Central memory CD8-positive, alpha-beta T cell (primary cell): Measurements from ENCODE around the gene CNDP2.
"Not testable (repeated sequence)": the region's sequence is repeated elsewhere in the genome, so short reads cannot be mapped to it uniquely, and the experiment has no call there.

ENCODE experiments used
- ATAC-seq: fragments of 150-1000 bp; cut with Tn5 transposase; replicated peaks from 2 replicates; pipeline ENCODE4 v1.10.0; 2022; ENCODE audit warnings: mild to moderate bottlenecking, moderate FRiP score, moderate number of reproducible peaks; ENCODE audit not compliant: poor library complexity, severe bottlenecking; ENCODE audit errors: extremely low read depth
- DNase-seq, 2 donors: peaks; one replicate each; pipeline ENCODE4 v3.0.0; 2021; ENCODE audit warnings: low spot score in 2 of 2
- H3K27ac Mint-ChIP-seq: one replicate; pipeline ENCODE4 v1.8.0; 2022; ENCODE audit warnings: low read depth, mild to moderate bottlenecking, moderate library complexity, mixed read lengths
- H3K27me3 Mint-ChIP-seq: one replicate; pipeline ENCODE4 v1.8.0; 2022; ENCODE audit warnings: mixed read lengths
- H3K36me3 Mint-ChIP-seq: one replicate; pipeline ENCODE4 v1.8.0; 2022; ENCODE audit warnings: mild to moderate bottlenecking, moderate library complexity, mixed read lengths; ENCODE audit not compliant: insufficient read depth
- H3K4me1 Mint-ChIP-seq: one replicate; pipeline ENCODE4 v1.8.0; 2022; ENCODE audit warnings: mixed read lengths
- H3K4me3 Mint-ChIP-seq: one replicate; pipeline ENCODE4 v1.8.0; 2022; ENCODE audit warnings: mild to moderate bottlenecking, moderate library complexity, mixed read lengths
- H3K9me3 Mint-ChIP-seq: one replicate; pipeline ENCODE4 v1.8.0; 2022; ENCODE audit warnings: mixed read lengths

The CNDP2 gene

DNA sequence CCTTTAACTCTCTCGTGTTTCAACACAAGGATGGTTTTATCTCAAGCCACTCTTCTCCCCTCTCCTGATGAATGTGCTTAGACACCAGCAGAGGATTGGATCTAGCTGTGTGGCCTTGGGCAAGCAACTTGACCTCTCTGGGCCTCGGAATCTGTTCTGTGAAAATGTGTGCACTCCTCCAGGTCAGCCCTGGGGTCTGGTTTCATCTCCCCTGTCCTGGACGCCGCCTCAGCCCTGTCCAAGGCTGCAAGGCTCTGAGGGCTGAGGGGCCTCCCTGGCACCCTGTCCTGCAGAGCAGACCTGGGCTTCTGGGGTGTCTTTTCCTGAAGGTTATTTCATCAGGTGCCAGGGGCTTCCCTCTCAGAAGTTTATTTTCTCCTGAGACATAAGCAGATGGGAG is 66.6 kb downstream of the CNDP2 start:
- H3K36me3 Mint-ChIP-seq: no peaks in the 10 kb centered on the region
- H3K4me3 Mint-ChIP-seq: no peak overlapping the region
- DNase-seq (no peak), ATAC-seq (no peak)
- peaks cover 27% of the 10 kb centered on the region for H3K27me3 Mint-ChIP-seq
- H3K4me1 Mint-ChIP-seq: no peaks in the 10 kb centered on the region
- H3K27ac Mint-ChIP-seq: no peak overlapping the region
- no peaks in the 10 kb centered on the region for H3K9me3 Mint-ChIP-seq

DNA sequence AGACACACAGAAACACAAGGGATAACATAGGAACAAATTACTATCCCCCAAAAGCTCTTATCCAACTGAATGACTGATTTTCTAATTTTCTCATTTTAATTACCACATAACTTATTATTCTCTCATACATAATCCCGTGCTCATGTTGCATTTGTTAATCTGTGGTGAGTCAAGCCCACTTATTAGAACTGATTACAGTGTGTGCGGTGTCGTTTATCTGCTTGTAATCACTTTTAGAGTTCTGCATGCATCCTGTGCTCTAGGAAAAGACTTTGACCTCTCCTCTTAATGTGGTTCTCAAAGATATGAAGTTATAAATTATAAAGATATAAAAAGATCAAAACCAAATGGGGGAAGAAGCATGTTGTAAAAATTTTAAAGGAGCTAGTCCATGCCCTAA is 67.8 kb downstream of the CNDP2 start:
- DNase-seq (no peak), ATAC-seq (no peak)
- Mint-ChIP-seq H3K4me3 (no peak overlapping the region), H3K9me3 (no peaks in the 10 kb centered on the region), H3K27me3 (peaks cover 34% of the 10 kb centered on the region), H3K36me3 (peaks cover 2% of the 10 kb centered on the region), H3K27ac (no peak overlapping the region), H3K4me1 (no peaks in the 10 kb centered on the region)

DNA sequence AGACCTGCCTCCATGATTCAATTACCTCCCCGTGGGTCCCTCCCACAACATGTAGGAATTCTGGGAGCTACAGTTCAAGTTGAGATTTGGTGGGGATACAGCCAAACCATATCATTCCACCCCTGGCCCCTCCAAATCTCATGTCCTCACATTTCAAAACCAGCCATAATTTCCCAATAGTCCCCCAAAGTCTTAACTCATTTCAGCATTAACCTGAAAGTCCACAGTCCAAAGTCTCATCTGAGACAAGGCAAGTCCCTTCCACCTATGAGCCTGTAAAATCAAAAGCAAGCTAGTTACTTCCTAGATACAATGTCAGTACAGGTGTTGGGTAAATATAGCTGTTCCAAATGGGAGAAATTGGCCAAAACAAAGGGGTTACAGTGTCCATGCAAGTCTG is 69.0 kb downstream of the CNDP2 start:
- H3K27ac Mint-ChIP-seq, DNase-seq, H3K4me3 Mint-ChIP-seq, H3K9me3 Mint-ChIP-seq, H3K36me3 Mint-ChIP-seq, ATAC-seq, H3K4me1 Mint-ChIP-seq: not testable (repeated sequence)
- H3K27me3 Mint-ChIP-seq: peaks cover 35% of the 10 kb centered on the region

DNA sequence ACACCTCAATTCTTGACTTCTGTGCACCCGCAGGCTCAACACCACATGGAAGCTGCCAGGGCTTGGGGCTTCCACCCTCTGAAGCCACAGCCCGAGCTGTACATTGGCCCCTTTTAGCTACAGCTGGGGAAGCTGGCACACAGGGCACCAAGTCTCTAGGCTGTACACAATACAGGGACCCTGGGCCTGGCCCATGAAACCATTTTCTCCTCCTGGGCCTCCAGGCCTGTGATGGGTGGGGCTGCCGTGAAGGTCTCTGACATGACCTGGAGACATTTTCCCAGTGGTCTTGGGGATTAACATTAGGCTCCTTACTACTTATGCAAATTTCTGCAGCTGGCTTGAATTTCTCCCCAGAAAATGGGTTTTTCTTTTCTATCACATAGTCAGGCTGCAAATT is 69.8 kb downstream of the CNDP2 start:
- ATAC-seq, H3K4me1 Mint-ChIP-seq, H3K27ac Mint-ChIP-seq, H3K9me3 Mint-ChIP-seq, H3K36me3 Mint-ChIP-seq, H3K4me3 Mint-ChIP-seq, DNase-seq: not testable (repeated sequence)
- H3K27me3 Mint-ChIP-seq: peaks cover 43% of the 10 kb centered on the region

DNA sequence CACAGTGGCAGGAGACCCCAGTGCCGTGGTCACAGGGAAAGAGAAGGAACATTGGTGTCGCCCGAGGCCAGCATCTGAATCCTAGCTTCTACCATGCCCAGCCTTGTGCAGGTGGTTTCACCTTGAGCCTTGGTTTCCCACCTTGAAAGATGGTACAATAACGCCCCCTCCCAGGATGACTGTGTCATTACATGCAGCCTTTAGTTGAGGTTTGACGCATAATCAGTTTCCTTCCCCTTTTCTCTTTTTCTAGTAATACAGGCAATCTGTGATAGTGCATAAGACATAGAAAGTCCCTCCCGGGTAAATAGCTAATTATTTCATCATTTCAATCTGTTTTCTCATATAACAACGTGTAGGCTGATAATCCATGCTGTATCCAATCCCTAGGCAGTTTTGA is 71.7 kb downstream of the CNDP2 start:
- no peak overlapping the region for H3K4me3 Mint-ChIP-seq
- peaks cover 2% of the 10 kb centered on the region for H3K36me3 Mint-ChIP-seq
- ATAC-seq (no peak), DNase-seq (no peak)
- no peaks in the 10 kb centered on the region for H3K4me1 Mint-ChIP-seq
- H3K9me3 Mint-ChIP-seq: no peaks in the 10 kb centered on the region
- no peak overlapping the region for H3K27ac Mint-ChIP-seq
- H3K27me3 Mint-ChIP-seq: peaks cover 43% of the 10 kb centered on the region

DNA sequence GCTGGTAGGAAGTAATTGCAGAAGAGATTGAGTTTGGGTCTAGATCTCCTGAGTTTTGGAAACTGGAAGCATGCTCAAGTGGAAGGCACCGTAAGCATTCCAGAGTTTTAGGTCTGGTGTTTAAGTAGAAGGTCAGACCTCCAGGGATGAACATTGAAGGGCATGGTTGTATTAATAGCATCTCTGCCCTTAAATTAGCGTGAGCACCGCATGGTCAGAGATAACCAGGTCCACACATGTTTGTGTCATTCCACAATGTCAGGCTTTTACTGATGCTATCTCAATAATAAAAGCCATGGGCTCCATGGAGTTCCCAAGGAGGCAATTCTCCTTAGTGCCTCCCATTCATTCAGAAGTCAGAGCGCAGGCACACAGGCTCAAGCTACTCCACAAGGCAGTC is 73.2 kb downstream of the CNDP2 start:
- H3K27ac Mint-ChIP-seq: no peak overlapping the region
- H3K9me3 Mint-ChIP-seq: no peaks in the 10 kb centered on the region
- DNase-seq (no peak), ATAC-seq (no peak)
- H3K4me3 Mint-ChIP-seq: no peak overlapping the region
- H3K36me3 Mint-ChIP-seq: peaks cover 2% of the 10 kb centered on the region
- H3K27me3 Mint-ChIP-seq: peaks cover 45% of the 10 kb centered on the region
- no peaks in the 10 kb centered on the region for H3K4me1 Mint-ChIP-seq

DNA sequence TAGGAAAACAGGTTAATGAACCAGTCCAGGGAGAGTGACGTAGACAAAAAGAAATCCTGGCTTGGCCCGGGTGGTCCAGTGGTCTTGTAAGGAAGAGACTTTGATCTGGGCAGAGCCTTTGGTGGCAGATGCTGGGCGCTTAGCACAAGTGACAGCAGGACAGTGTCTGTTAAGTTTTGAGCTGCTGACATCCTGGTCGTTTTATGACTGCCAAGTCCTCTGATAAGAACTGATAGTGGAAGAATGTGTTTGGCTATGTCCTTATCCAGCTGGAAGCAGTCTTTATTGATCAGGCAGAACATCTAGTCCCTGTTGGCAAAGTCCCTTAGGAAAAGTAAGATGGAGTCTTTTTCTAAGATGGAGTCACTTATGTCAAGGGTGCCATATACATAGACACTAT is 74.1 kb downstream of the CNDP2 start:
- H3K4me1 Mint-ChIP-seq: no peaks in the 10 kb centered on the region

DNA sequence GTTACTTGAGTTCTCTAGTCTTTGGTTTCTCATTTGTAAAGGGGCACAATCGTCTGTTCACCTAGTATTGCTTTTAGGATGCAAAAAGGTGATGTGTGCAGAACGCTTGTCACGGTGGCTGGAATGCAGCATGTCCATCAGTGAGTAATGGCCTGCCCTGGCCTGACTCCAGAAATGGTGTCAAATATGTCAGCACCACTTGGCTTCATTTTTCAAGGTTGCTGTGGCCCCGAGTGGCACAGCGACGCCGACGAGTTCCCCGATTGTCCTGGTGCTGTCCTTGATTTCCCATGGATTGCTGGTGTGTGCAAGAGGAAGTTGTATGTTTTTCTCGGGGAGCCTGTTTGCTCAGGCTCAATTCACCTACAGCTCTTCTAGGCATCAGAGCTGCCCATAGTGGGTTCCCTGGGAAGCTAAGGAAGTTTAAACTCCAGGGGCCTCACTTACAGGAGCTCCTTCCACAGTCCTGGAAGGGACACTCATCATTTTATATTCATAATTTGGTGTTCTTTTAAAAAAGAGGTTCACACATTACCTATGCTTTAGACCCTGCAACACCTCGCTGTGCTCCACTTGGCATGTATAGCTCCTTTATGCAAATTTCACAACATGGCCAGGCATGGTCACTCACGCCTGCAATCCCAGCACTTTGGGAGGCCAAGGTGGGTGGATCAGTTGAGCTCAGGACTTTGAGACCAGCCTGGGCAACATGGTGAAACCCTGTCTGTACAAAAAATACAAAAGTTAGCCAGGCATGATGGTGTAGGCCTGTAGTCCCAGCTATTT is 75.9 kb downstream of the CNDP2 start:
- H3K36me3 Mint-ChIP-seq: peaks cover 5% of the 10 kb centered on the region
- H3K27me3 Mint-ChIP-seq: peaks cover 46% of the 10 kb centered on the region
- no peak overlapping the region for H3K4me3 Mint-ChIP-seq
- DNase-seq: no peak
- no peak overlapping the region for H3K27ac Mint-ChIP-seq
- H3K9me3 Mint-ChIP-seq: no peaks in the 10 kb centered on the region
- ATAC-seq: no peak
- no peaks in the 10 kb centered on the region for H3K4me1 Mint-ChIP-seq

More for the DNA sequence above, 74.1 kb downstream of the CNDP2 start:
- Mint-ChIP-seq H3K27me3 (peaks cover 49% of the 10 kb centered on the region), H3K9me3 (no peaks in the 10 kb centered on the region), H3K4me3 (no peak overlapping the region), H3K27ac (no peak overlapping the region), H3K36me3 (peaks cover 5% of the 10 kb centered on the region)
- ATAC-seq (no peak), DNase-seq (no peak)

DNA sequence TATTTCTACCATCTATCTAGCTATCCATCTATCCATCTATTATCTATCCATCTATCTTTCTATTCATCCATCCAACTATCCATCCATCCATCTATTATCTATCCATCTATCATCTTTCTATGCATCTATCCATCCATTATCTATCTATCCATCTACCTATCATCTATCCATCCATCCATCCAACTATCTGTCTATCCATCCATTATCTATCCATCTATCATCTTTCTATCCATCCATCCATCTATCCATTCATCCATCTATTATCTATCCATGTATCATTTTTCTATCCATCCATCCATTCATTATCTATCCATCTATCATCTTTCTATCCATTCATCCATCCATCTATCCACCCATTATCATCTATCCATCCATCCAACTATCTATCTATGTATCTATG is 76.9 kb downstream of the CNDP2 start:
- Mint-ChIP-seq H3K27me3 (peaks cover 37% of the 10 kb centered on the region), H3K27ac (no peak overlapping the region), H3K4me1 (no peaks in the 10 kb centered on the region), H3K9me3 (no peaks in the 10 kb centered on the region), H3K4me3 (no peak overlapping the region), H3K36me3 (peaks cover 5% of the 10 kb centered on the region)
- no peak for DNase-seq
- no peak for ATAC-seq
